Ecto neural progenitor cell (in vitro differentiated cells): ENCODE measurements around the gene MYO3B.
A peak's percentile ranks its signal among the peaks of the same experiment; 100 is the strongest.
"Not testable (repeated sequence)": the region's sequence is repeated elsewhere in the genome, so short reads cannot be mapped to it uniquely, and the experiment has no call there.

Experiments used
- DNase-seq: peaks from one replicate; pipeline ENCODE4 v3.0.0-alpha.2; 2018; ENCODE audit warnings: low spot score

Gene MYO3B

GRCh38 chr2:170468557-170468956, 290.6 kb downstream of the MYO3B start:
- DNase-seq: no peak

DNA sequence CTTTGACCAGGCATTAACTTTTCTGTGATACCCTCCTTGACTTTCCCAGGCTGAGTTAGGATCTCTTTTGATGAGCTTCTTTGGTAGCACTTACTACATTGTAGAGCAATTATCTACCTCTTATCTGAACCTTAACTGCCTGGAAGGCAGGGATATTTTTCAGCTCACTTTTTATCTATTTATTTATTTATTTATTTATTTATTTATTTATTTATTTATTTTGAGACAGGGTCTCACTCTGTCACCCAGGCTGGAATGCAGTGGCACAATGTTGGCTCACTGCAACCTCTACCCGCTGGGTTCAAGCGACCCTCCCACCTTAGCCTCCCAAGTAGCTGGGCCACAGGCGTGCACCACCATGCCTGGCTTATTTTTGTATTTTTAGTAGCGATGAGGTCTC, 294.6 kb downstream of the MYO3B start:
- DNase-seq: not testable (repeated sequence)

DNA sequence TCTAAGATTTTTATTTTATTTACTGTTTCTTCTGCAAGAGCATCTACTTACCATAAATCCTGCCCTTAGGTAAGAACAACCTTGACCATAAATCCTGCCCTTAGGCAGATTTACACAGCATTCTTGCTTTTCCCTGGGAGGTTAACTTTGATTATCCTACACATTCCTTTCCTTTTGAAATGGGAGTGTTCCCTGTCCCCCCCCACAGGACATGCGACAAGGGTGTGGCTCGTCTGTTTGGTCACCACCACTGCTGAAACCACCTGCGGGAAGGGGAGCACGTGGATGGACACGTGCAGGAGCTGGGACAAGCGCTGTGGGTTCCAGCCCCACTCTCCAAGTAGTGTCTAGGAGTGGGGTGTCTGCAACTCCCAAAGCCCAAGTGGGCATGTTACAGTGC, 297.9 kb downstream of the MYO3B start:
- no peak for DNase-seq

DNA sequence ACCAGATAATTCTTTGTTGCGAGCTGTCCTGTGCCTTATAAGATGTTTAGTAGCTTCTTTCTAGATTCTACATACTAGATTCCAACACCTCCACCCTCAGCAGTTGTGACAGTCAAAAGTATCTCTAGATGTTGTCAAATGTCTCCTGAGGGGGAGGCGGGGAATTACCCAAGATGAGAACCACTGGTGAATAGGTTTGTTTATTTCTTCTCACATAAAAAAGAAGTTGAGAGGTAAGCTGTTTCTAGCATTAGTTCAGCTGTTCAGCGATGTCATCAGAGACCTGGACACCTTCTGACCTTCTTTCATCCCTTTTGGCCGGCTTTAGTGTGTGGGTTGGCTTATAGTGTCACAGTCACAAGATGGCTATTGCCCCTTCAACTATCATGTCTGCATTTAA, 299.7 kb downstream of the MYO3B start:
- DNase-seq: no peak

DNA sequence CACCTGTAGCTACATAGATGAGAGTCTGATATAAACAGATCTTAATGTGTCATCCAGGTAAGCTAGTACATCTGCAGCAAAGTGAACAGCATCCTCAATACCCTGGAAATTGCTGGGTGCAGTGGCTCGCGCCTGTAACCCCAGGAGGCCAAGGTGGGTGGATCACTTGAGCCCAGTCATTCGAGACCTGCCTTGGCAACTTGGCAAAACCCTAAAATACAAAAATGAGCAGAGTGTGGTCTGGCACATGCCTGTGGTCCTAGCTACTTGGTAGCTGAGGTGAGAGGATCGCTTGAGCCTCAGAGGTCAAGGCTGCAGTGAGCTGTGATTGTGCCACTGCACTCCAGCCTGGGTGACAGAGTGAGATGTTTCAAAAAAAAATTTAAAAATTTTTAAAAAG, 303.3 kb downstream of the MYO3B start:
- DNase-seq: no peak

DNA sequence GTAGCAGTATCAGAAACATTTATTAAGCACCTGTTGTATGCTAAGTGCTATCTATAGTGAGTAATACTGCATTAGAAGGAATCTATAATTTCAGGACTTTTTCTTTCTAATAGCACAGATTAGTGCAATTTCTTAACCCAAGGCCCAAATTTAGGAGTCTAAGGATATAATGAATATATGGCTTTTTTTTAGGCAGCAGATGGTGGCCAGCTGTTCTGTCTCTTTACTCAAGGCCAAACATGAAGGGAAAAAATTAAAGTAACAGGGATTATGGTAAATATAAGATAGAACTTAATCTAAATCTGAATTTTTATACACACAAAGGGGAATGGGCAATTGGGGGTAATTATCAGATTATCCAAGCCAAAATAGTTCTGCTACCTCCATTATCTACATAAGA, 306.6 kb downstream of the MYO3B start:
- no peak for DNase-seq

DNA sequence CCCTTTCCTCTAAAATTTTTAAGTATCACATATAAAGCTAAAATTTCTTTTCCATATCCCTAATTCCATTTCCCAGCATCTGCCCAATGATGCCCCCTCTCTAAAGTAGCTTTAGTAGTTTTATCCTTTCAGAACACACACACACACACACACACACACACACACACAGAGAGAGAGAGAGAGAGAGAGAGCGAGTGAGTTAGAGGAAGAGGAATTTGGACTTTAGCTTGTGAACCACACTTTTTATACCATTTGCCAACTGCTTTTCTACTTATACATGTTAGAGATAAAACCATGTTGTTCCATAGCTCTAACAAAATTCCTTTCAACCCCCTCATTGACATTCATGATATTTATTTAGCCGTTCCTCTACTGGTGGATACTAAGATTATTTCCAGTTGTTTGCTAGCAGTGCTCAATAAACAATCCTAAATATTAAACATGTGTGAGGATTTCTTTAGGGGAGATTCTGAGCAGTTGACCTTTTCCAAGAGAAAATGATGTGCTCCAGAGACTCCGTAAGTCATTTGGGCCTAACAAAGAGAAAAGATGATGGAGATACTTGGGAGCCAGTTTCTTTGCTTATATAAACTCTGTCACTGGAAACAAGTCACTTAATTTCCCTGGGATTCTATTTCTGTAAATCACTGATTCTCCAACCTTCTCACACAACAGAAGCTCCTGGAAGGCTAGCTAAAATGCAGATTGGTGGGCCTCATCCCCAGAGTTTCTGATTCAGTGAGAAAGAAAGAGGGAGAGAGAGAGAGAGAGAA, 307.5 kb downstream of the MYO3B start:
- no peak for DNase-seq

- DNase-seq: no peak
Observed at GRCh38 chr2:170486730-170487129, 308.8 kb downstream of the MYO3B start.

DNA sequence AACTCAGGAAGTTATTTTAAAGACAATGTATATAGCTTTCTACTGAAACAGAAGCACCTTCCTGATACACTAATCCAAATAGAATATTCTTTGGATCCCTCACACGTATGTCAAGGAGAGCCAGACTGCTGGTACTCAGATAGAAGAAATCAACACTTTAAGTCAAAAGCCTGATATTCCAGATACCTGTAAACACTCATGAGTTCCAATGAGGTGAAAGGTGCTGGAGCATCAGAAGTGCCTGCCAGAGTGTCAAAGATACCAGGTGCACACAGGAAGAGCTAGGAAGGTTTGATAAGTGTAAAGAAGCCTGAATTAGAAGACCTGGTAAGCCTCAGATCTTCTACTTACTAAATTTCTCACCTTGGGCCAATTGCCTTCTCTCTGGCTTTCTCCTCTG, 310.9 kb downstream of the MYO3B start:
- no peak for DNase-seq

DNA sequence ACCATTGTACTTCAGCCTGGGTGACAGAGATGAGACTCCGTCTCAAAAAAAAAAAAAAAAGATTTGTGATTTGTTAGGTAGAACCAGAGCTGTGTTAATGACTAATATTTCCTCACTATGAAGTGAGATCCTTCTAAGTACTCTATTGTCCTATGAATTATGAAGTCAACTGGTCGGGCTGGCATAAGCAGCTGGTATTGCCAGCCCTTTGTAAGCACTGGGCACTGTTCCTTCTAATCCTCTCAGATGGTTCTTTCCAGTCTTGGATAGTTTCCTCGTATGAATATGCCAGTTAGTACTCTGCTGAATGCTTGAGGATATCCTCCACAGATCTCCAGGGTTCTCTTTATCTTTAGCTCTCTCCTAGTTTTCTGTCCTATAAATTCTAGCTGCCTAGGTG, 314.1 kb downstream of the MYO3B start:
- DNase-seq: no peak

DNA sequence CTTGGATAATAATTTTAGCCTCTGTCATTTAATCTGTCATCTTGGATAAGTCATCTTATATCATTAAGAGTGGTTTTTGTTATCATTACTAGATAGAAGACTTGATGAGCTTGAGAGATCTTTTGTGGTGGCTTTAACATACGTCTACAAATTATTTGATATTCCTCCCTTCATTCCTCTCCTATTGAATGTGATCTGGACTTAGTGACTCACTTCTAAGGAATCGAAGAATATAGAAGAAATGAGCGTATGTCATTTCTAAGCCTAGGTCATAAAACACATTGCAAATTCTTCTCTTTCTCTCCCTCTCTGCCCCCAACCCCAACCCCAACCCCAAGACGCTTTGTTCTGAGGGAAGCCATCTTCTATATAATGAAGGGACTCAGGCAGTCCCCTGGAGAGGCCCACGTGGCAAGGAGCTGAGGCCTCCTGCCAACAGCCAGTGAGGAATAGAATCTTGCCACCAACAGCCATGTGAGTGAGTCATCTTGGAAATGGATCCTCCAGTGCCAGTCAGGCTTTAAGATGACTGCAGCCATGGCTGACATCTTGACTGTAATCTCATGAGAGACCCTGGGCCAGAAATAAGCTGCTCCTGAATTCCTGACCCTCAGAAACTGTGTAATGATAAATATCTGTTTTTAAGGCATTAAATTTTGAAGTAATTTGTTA, 315.6 kb downstream of the MYO3B start:
- DNase-seq: no peak

DNA sequence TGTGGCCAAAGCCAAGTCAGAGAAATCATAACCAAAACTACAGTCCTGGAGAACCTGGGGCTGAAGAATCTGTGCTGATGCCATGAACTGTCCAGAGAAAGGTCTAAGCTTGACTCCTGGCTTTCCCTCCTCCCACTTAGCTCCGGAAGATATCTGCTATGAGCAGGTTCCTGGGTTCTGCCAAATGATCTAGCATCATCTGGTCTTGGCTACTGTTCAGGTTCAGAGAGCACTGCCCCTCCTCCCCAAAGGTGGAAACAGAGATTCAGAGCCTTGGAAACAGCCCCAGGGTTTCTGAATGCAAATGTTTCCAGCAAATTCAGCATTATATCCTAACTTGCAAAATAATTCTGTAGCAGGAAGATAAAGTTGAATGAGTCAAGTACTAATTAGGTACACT, 317.9 kb downstream of the MYO3B start:
- DNase-seq: no peak

GRCh38 chr2:170498619-170499018, 320.7 kb downstream of the MYO3B start:
- no peak for DNase-seq

DNA sequence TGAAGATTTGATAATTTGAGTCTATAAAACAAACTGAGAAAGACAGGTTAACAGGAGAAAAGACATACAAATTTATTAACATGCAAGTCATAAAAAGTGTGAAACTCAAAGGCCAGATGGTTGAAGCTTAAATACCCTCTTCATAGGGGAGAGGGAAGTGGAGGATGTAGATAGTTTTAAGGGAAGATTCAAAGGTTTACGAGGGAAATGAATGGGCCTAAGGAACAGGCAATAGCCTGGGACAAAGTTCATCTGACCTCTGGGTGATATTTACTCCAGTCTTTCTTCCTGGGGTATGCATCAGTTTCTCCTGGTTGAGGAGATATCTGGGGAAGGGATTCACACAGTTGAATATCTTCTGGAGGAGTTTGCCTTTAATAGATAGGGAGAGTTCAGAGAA, 322.2 kb downstream of the MYO3B start:
- no peak for DNase-seq

- no peak for DNase-seq
Observed at GRCh38 chr2:170500770-170501169, 322.8 kb downstream of the MYO3B start.

DNA sequence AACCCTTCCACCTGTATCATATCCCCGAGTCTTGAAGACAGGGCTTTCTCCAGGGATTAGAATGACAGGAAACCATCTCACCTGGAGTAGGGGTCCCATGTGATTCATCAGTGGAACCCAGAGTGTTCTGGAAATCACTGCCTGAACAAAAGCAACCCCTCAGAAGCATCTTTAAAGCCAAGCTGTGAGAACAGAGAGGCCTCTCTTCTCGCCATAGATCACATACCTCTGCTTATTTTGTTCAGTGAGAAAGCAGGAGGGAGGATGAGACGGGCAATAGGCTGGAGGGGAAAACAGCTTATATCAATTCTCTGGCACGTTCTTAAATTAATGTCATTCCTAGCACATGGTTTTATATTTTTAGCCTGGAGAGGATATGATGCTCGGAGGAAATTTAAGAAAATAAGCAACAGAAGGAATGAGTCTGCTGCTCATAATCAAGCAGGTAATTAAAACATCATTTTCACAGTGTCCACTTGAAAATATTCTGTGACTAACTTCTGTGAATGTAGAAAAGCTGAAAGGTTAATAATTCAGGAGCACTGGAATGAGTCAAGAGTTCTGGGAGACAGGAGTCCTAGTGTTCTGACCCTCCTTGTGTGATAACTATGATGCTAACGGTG, 323.6 kb downstream of the MYO3B start:
- peak; percentile 11 for DNase-seq

- DNase-seq: peak; percentile 46
Observed at GRCh38 chr2:170502361-170503130, 324.6 kb downstream of the MYO3B start.

DNA sequence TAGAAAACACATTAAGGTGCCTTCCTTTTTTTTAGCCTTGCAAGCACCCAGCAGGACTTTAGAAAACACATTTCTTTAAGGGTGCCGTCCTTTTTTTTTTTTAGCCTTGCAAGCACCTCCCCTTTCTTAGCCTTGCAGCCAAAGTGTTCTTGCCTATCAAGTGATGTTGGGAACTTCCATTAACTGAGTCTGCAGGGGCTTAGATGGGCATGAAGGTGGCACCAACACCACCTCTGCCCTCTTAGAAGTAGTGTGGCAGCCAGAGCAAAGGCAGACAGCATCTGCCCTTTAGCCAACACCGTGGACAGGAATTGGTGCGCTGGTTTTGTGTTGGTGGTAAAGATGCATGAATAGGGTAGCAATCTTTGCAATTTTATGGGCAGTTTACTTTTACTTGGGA, 325.6 kb downstream of the MYO3B start:
- no peak for DNase-seq

DNA sequence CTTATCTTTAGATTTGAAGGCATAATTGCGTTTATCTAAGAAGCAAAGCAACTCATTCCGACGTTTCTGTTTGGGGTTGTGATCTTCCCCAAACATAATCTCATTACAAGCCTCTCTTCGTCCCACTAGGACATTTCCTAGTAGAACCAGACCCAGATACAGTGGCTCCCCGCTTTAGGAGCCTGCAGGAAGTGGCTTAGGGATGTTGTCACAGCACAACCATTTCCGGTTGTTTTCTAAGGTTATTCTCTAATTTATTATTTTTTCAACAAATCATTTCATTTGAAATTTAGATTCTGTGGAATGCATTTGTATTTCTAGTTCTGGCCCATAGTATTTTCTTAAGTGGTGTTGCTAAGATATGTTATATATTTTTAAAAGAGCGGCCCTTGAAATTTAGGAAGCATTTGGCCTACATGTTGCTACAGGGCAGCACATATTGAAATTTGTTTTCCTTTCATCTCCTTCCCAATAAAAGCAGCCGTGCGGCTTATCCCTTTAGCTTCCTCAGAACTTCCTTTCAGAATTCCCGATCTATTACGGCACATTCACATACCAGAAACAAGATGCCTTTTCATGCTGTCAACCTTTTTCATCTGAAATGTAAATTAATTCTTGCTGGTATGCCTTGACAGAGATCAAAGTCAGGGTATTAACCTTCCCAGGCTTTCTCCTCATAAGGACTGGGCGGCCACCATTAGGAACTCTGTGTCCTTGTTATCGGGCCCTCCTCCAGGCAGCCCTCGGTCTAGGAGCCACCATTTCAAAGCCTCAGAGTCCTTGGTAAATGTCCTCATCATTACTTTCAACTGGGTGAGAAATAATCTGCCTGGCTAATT, 326.2 kb downstream of the MYO3B start:
- DNase-seq: no peak

DNA sequence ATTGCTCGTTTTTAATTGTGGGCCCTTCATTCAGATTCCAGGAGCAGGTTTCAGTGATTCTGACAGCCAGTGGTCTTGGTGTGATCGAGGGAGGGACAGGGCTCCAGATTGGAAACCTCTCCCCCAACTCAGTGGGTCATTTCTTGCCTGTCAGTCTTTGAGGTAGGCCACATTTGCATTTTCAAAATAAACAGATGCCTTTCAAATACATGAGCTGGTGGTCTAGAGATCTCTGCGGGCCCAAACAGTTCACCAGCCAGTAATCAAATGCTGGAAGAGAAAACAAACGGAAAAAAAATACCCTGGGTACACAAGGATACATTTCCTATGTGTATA, 326.8 kb downstream of the MYO3B start:
- no peak for DNase-seq

DNA sequence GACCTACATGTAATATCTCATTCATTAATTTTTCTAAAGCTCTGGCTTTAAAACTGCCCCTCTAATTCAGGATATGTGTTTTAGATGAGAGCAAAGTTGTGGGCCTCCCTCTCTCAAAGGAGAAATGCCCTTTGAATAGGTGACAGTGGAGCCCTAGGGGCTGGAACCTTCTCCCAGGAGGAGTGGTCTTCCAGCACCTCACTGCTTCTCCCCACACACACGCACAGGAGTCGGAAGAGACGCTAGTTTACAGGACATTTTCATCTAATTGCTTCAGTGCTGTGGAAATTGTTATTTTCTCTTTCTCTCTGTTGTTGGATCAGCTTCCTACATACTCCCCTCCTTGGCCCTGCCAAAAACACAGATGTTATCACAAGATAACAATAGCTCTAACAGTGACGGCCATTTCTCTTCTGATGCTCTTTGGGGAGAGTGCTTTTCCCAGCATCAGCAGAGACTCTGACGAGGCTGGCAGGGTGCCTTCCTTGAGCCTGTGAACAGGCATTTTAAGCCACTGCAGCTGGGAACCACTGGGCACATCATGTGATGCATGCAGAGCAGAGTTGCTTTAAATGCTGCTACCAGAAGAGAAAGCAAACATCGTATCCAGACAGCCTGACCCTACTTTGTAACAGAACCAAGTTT, 327.8 kb downstream of the MYO3B start:
- DNase-seq: peak; percentile 57
